ENCODE data around the gene EIPR1.
"Not testable (repeated sequence)": the region's sequence is repeated elsewhere in the genome, so short reads cannot be mapped to it uniquely, and the experiment has no call there.

Gene EIPR1

DNA sequence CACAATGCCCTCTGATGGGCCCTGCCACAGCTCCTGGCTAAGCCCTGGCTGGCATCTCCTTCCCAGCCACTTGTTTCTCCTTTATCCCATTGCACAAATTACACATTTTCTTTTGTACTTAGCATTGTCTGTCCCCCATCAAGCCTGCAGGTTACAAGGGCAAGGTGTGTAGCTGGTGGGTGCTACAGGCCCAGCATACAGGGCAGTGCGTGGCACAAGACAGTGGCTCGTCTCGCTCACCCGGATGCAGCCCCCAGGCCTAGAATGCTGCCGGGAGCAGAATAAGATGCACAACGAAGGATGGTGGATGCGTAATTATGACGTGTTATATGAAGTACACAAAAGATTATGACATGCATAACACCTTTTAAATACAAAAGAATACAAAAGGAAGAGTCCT lies 87.6 kb downstream of the EIPR1 start:
- POLR2A ChIA-PET: no interaction called here
- TF ChIP-seq, protein P1, sequence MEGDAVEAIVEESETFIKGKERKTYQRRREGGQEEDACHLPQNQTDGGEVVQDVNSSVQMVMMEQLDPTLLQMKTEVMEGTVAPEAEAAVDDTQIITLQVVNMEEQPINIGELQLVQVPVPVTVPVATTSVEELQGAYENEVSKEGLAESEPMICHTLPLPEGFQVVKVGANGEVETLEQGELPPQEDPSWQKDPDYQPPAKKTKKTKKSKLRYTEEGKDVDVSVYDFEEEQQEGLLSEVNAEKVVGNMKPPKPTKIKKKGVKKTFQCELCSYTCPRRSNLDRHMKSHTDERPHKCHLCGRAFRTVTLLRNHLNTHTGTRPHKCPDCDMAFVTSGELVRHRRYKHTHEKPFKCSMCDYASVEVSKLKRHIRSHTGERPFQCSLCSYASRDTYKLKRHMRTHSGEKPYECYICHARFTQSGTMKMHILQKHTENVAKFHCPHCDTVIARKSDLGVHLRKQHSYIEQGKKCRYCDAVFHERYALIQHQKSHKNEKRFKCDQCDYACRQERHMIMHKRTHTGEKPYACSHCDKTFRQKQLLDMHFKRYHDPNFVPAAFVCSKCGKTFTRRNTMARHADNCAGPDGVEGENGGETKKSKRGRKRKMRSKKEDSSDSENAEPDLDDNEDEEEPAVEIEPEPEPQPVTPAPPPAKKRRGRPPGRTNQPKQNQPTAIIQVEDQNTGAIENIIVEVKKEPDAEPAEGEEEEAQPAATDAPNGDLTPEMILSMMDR (IDR thresholded peaks at IDR 0.05; ENCODE audit: control extremely low read depth, extremely low read depth, low read depth, missing control alignments): no peak
- CTCF ChIA-PET: no interaction called here
- DNase-seq (ENCODE audit: extremely low spot score): no peak

DNA sequence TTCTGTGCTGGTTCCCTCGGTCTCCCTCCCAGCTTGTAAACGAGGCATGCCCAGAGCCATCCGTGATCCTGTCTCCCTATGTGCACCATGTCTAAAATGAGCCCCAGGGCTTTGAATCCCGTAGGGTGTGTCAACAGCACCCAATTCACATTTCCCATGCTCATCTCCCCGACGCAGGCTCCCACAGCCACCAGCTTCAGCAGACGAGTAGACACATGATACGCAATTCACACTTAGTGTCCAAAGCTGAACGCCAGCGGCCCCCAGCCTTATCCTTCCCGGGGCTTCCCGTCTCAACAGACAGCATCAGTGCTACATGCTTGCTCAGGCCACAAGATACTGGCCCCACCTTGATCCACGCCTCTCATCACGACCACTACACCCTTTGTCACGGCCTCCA lies 88.1 kb downstream of the EIPR1 start:
- no peak for DNase-seq (ENCODE audit: extremely low spot score)
- ChIA-PET POLR2A (no interaction called here), CTCF (interaction anchor here (1.3 kb wide), 1 partner anchor 9 kb away, joined by 3 read pairs; no protein-coding TSS in a partner anchor)
- TF ChIP-seq, protein P1 (IDR thresholded peaks at IDR 0.05; ENCODE audit: control extremely low read depth, extremely low read depth, low read depth, missing control alignments): no peak

GRCh38 chr2:3289171-3289515 lies 88.5 kb downstream of the EIPR1 start:
- ChIA-PET CTCF (interaction anchor here (1.3 kb wide), 1 partner anchor 10 kb away, joined by 3 read pairs; no protein-coding TSS in a partner anchor), POLR2A (no interaction called here)
- TF ChIP-seq, protein P1 (IDR thresholded peaks at IDR 0.05; ENCODE audit: control extremely low read depth, extremely low read depth, low read depth, missing control alignments): no peak
- no peak for DNase-seq (ENCODE audit: extremely low spot score)

- TF ChIP-seq, protein P1 (IDR thresholded peaks at IDR 0.05; ENCODE audit: control extremely low read depth, extremely low read depth, low read depth, missing control alignments): no peak
- no peak for DNase-seq (ENCODE audit: extremely low spot score)
- ChIA-PET CTCF (interaction anchor here (1.3 kb wide), 1 partner anchor 10 kb away, joined by 3 read pairs; no protein-coding TSS in a partner anchor), POLR2A (no interaction called here)
Measured at GRCh38 chr2:3288470-3289170, 89.0 kb downstream of the EIPR1 start.

GRCh38 chr2:3287896-3288295 lies 89.7 kb downstream of the EIPR1 start:
- TF ChIP-seq, protein P1 (IDR thresholded peaks at IDR 0.05; ENCODE audit: control extremely low read depth, extremely low read depth, low read depth, missing control alignments): no peak
- ChIA-PET POLR2A (no interaction called here), CTCF (interaction anchor here (0.9 to 1.3 kb wide), 3 partner anchors 9 to 15 kb away, joined by 3 read pairs; no protein-coding TSS in a partner anchor)
- DNase-seq (ENCODE audit: extremely low spot score): no peak

DNA sequence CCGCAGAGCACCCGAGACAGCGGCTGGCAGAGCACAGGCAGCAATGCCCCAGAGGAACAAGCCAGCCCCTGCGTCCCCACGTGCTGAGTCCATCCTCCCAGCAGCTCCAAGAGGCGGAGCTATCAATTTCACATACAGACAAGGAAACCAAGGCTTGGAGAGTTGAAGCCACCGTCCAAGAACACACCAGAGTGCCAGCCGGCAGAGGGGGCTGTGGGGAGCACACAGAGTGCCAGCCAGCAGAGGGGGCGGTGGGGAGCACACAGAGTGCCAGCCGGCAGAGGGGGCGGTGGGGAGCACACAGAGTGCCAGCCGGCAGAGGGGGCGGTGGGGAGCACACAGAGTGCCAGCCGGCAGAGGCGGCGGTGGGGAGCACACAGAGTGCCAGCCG lies 91.0 kb downstream of the EIPR1 start:
- CTCF ChIA-PET; POLR2A ChIA-PET; DNase-seq (ENCODE audit: extremely low spot score): not testable (repeated sequence)

DNA sequence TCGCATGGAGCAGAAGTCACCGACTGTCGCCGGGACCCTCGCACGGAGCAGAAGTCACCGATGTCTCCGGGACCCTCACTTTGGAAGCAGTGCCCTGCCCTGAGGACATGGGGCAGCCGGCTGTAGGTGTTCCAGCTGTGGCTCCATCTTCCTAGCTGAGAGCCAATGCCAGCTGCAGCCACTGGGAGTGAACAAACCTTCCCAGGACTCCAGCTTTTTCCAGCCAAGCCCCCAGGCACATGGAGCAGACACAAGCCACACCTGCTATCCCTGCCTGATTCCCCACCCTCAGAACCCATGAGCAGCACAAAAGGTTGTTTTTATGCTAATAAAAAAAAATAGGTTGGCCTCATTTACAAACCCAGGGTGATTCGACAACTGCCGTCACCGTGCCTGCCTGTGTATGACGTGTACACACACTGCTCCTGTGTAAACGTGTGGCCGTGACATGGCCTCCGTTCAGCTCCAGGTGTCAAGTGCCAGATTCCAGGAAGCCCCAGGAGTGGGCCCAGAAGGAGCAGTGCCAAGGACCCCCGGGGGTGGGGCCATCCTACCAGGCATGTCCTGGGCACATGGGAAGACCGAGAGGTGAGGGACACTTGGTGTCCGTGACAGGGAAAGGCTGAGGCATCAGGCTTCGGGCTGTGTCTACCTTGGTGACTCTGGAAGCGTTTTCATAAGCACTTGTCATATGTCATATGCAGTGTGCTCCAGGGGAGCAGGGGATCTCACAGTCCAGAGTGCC lies 91.5 kb downstream of the EIPR1 start:
- DNase-seq (ENCODE audit: extremely low spot score): no peak
- CTCF ChIA-PET: interaction anchor here (1.2 to 1.6 kb wide), 2 partner anchors 12 to 24 kb away, joined by 3 to 4 read pairs; no protein-coding TSS in a partner anchor
- POLR2A ChIA-PET: no interaction called here
- TF ChIP-seq, protein P1 (IDR thresholded peaks at IDR 0.05; ENCODE audit: control extremely low read depth, extremely low read depth, low read depth, missing control alignments): no peak
